WTC11 (cell line): ENCODE data around the gene FRMD6. TPM values are rescaled to one million over a fixed set of nuclear protein-coding genes. Genes with fewer than 3 reads are reported as not detected.
A peak's percentile ranks its signal among the peaks of the same experiment; 100 is the strongest.

Experiments used
- ATAC-seq: fragments of 200-7000 bp; cut with Tn5 transposase; 2 replicates; pipeline ENCODE4 v1.10.0; 2021; ENCODE audit warnings: mild to moderate bottlenecking, moderate library complexity
- CTCF ChIA-PET: fragments of 300-600 bp; sonication (Branson Sonifier 250); formaldehyde crosslinking; loops from one replicate; lab custom pipeline; 2021; ENCODE audit warnings: antibody characterized with exemption; lab: Charles Lee
- POLR2A ChIA-PET: fragments of 350-600 bp; sonication (Branson Sonifier 250); formaldehyde crosslinking; loops from one replicate; lab custom pipeline; 2021; ENCODE audit warnings: antibody characterized with exemption; lab: Charles Lee
- DNase-seq: peaks from one replicate; pipeline ENCODE4 v3.0.0; 2021; ENCODE audit warnings: low spot score
- H3K27ac Mint-ChIP-seq: 2 replicates; pipeline ENCODE4 v1.8.0; 2021; ENCODE audit warnings: mixed read lengths
- H3K27me3 Mint-ChIP-seq: 2 replicates; pipeline ENCODE4 v1.8.0; 2021; ENCODE audit warnings: low read depth, mild to moderate bottlenecking, moderate library complexity, mixed read lengths
- H3K36me3 Mint-ChIP-seq: 2 replicates; pipeline ENCODE4 v1.8.0; 2021; ENCODE audit warnings: mixed read lengths
- H3K4me1 Mint-ChIP-seq: 2 replicates; pipeline ENCODE4 v1.8.0; 2022; ENCODE audit warnings: mixed read lengths
- H3K4me3 Mint-ChIP-seq: 2 replicates; pipeline ENCODE4 v1.8.0; 2021; ENCODE audit warnings: mild to moderate bottlenecking, moderate library complexity, mixed read lengths
- H3K9me3 Mint-ChIP-seq: 2 replicates; pipeline ENCODE4 v1.8.0; 2021; ENCODE audit warnings: mixed read lengths
- CREM ChIP-seq: sonication (generic); formaldehyde crosslinking; IDR thresholded peaks from 2 replicates; pipeline ENCODE4 v1.8.1; 2022; ENCODE audit warnings: mild to moderate bottlenecking, missing genetic modification reagents, moderate library complexity
- ELF4 ChIP-seq: sonication (generic); formaldehyde crosslinking; IDR thresholded peaks from 2 replicates; pipeline ENCODE4 v1.8.1; 2022; ENCODE audit warnings: low read depth, mild to moderate bottlenecking, moderate library complexity, missing genetic modification reagents
- FOXJ3 ChIP-seq: sonication (generic); formaldehyde crosslinking; IDR thresholded peaks from 2 replicates; pipeline ENCODE4 v1.9.0; 2021; ENCODE audit warnings: missing genetic modification reagents, mild to moderate bottlenecking, borderline replicate concordance
- GRHL2 ChIP-seq: fragments of 250-450 bp; sonication (Bioruptor Pico); IDR thresholded peaks from 2 replicates; pipeline ENCODE4 v1.8.0; 2022; ENCODE audit warnings: mild to moderate bottlenecking, moderate library complexity; ENCODE audit not compliant: insufficient replicate concordance, severe bottlenecking
- JAZF1 ChIP-seq: fragments of 250-450 bp; sonication (Bioruptor Pico); IDR thresholded peaks from 2 replicates; pipeline ENCODE4 v1.9.0; 2021; ENCODE audit warnings: moderate library complexity, mild to moderate bottlenecking, inconsistent platforms
- JUN ChIP-seq: sonication (generic); formaldehyde crosslinking; IDR thresholded peaks from 2 replicates; pipeline ENCODE4 v1.8.0; 2023; ENCODE audit warnings: mild to moderate bottlenecking, missing genetic modification reagents
- MXD4 ChIP-seq: fragments of 250-450 bp; sonication (Bioruptor Pico); IDR thresholded peaks from 2 replicates; pipeline ENCODE4 v1.8.0; 2021; ENCODE audit warnings: mild to moderate bottlenecking, moderate library complexity, borderline replicate concordance
- MYBL2 ChIP-seq: sonication (generic); formaldehyde crosslinking; IDR thresholded peaks from 2 replicates; pipeline ENCODE4 v1.8.1; 2023; ENCODE audit warnings: mild to moderate bottlenecking, moderate library complexity, missing genetic modification reagents
- NFE2L1 ChIP-seq: sonication (generic); formaldehyde crosslinking; IDR thresholded peaks from 2 replicates; pipeline ENCODE4 v1.8.1; 2023; ENCODE audit warnings: missing genetic modification reagents
- NFYB ChIP-seq: sonication (generic); formaldehyde crosslinking; conservative IDR thresholded peaks from 2 replicates; pipeline ENCODE4 v1.8.0; 2022; ENCODE audit warnings: low read depth, missing genetic modification reagents
- RELA ChIP-seq: sonication (generic); formaldehyde crosslinking; IDR thresholded peaks from 2 replicates; pipeline ENCODE4 v1.8.1; 2022; ENCODE audit warnings: missing genetic modification reagents, mild to moderate bottlenecking, borderline replicate concordance
- SP1 ChIP-seq: sonication (generic); formaldehyde crosslinking; conservative IDR thresholded peaks from 2 replicates; pipeline ENCODE4 v1.8.1; 2022; ENCODE audit warnings: missing genetic modification reagents
- TCF7 ChIP-seq: sonication (generic); formaldehyde crosslinking; IDR thresholded peaks from 2 replicates; pipeline ENCODE4 v1.8.0; 2022; ENCODE audit warnings: mild to moderate bottlenecking, low read depth, missing genetic modification reagents, moderate library complexity
- TP53 ChIP-seq: sonication (generic); formaldehyde crosslinking; IDR thresholded peaks from 2 replicates; pipeline ENCODE4 v1.8.1; 2023; ENCODE audit warnings: mild to moderate bottlenecking, missing genetic modification reagents
- ZNF416 ChIP-seq: fragments of 250-450 bp; sonication (Bioruptor Pico); IDR thresholded peaks from 2 replicates; pipeline ENCODE4 v1.9.0; 2021; ENCODE audit warnings: mild to moderate bottlenecking, inconsistent platforms
- total RNA-seq: library from RNA; stranded (reverse); gene quantifications from 3 replicates; pipeline ENCODE4 v1.2.3, GENCODE V29; 2021
- TF ChIP-seq, protein P1 (sequence below): fragments of 250-450 bp; sonication (Bioruptor Pico); IDR thresholded peaks from 2 replicates; pipeline ENCODE4 v1.9.0; 2021; ENCODE audit warnings: moderate library complexity, mild to moderate bottlenecking, inconsistent platforms, borderline replicate concordance
- TF ChIP-seq, protein P2 (sequence below): sonication (generic); formaldehyde crosslinking; IDR thresholded peaks from 2 replicates; pipeline ENCODE4 v1.8.1; 2023; ENCODE audit warnings: mild to moderate bottlenecking, missing genetic modification reagents
- TF ChIP-seq, protein P3 (sequence below): sonication (generic); formaldehyde crosslinking; IDR thresholded peaks from 2 replicates; pipeline ENCODE4 v1.8.1; 2022; ENCODE audit warnings: mild to moderate bottlenecking, missing genetic modification reagents, moderate library complexity, borderline replicate concordance
- TF ChIP-seq, protein P4 (sequence below): fragments of 250-450 bp; sonication (Bioruptor Pico); IDR thresholded peaks from 2 replicates; pipeline ENCODE4 v2.1.2; 2022; ENCODE audit warnings: mild to moderate bottlenecking, moderate library complexity
- TF ChIP-seq, protein P5 (sequence below): sonication (generic); formaldehyde crosslinking; IDR thresholded peaks from 2 replicates; pipeline ENCODE4 v1.8.1; 2022; ENCODE audit warnings: missing genetic modification reagents, borderline replicate concordance
- TF ChIP-seq, protein P6 (sequence below): sonication (generic); formaldehyde crosslinking; IDR thresholded peaks from 2 replicates; pipeline ENCODE4 v1.8.0; 2023; ENCODE audit warnings: missing genetic modification reagents, mild to moderate bottlenecking, borderline replicate concordance

Gene FRMD6
- total RNA-seq, 1 experiment from 2014 or later: 21.8 TPM

DNA sequence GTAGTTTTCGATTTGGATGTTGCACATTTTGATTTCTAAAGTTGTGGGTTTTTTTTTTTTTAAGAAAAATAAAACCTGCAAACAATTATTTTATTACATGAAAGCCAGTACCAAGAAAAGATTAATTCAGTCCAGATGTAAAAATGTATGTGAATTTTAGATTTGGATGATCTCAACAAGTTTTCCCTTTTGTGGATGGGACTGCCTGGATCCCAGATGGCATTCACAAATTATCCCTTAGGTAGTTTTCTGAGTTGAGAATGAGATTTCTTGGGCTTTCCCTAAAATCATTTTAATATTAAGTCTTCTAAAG is 2.8 kb downstream of the FRMD6 start:
- Mint-ChIP-seq H3K4me1 (peaks cover 42% of the 10 kb centered on the region), H3K4me3 (peak overlapping the region; percentile 93; the same call in 1 of the 2 replicates), H3K27ac (no peak overlapping the region), H3K36me3 (no peaks in the 10 kb centered on the region), H3K27me3 (no peaks in the 10 kb centered on the region), H3K9me3 (no peaks in the 10 kb centered on the region)
- ATAC-seq (no peak), DNase-seq (no peak)
- ChIA-PET CTCF (no interaction called here), POLR2A (interaction anchor here (0.6 kb wide), 1 partner anchor 1027 kb away, joined by 4 read pairs; no protein-coding TSS in a partner anchor)
- no peak for TF ChIP-seq RELA (CRISPR knock-in tag)
- no peak for TF ChIP-seq MXD4 (CRISPR knock-in tag)
- no peak for TF ChIP-seq FOXJ3 (CRISPR knock-in tag)
- TF ChIP-seq, protein P1, sequence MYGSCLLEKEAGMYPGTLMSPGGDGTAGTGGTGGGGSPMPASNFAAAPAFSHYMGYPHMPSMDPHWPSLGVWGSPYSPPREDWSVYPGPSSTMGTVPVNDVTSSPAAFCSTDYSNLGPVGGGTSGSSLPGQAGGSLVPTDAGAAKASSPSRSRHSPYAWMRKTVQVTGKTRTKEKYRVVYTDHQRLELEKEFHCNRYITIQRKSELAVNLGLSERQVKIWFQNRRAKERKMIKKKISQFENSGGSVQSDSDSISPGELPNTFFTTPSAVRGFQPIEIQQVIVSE: no peak
- TF ChIP-seq, protein P2, sequence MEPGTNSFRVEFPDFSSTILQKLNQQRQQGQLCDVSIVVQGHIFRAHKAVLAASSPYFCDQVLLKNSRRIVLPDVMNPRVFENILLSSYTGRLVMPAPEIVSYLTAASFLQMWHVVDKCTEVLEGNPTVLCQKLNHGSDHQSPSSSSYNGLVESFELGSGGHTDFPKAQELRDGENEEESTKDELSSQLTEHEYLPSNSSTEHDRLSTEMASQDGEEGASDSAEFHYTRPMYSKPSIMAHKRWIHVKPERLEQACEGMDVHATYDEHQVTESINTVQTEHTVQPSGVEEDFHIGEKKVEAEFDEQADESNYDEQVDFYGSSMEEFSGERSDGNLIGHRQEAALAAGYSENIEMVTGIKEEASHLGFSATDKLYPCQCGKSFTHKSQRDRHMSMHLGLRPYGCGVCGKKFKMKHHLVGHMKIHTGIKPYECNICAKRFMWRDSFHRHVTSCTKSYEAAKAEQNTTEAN (CRISPR knock-in tag): no peak
- TF ChIP-seq SP1 (CRISPR knock-in tag): no peak
- no peak for TF ChIP-seq NFE2L1 (CRISPR knock-in tag)
- no peak for TF ChIP-seq ELF4 (CRISPR knock-in tag)
- no peak for TF ChIP-seq TCF7 (CRISPR knock-in tag)
- TF ChIP-seq MYBL2 (CRISPR knock-in tag): no peak
- TF ChIP-seq ZNF416: no peak
- TF ChIP-seq, protein P3, sequence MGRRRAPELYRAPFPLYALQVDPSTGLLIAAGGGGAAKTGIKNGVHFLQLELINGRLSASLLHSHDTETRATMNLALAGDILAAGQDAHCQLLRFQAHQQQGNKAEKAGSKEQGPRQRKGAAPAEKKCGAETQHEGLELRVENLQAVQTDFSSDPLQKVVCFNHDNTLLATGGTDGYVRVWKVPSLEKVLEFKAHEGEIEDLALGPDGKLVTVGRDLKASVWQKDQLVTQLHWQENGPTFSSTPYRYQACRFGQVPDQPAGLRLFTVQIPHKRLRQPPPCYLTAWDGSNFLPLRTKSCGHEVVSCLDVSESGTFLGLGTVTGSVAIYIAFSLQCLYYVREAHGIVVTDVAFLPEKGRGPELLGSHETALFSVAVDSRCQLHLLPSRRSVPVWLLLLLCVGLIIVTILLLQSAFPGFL (CRISPR knock-in tag): no peak

DNA sequence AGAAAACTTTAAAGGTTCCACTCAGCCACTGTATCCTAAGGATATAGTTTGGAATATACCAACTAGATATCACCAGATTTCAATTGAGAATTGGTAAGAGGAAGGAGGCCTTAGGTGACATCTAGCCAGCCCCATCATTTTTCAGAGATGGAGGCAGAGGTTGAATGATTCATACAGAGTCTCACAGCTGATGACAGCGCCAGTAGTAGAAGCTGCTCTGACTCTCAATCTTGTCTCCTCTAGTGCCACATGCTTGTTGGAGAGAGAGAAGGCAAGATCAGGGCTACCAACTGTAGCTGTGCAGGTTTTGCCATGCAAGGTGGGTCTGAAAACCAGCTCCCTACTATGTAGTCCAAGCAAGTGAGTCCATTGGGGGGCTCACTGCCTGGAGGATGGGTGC is 6.1 kb downstream of the FRMD6 start:
- Mint-ChIP-seq H3K27me3 (no peaks in the 10 kb centered on the region), H3K4me3 (no peak overlapping the region), H3K36me3 (no peaks in the 10 kb centered on the region; the same call in 1 of the 2 replicates), H3K4me1 (peaks cover 55% of the 10 kb centered on the region), H3K9me3 (no peaks in the 10 kb centered on the region), H3K27ac (no peak overlapping the region)
- ATAC-seq (no peak), DNase-seq (no peak)
- ChIA-PET POLR2A (no interaction called here), CTCF (no interaction called here)
- TF ChIP-seq TP53 (no peak), GRHL2 (CRISPR knock-in tag) (no peak), TCF7 (CRISPR knock-in tag) (no peak)

DNA sequence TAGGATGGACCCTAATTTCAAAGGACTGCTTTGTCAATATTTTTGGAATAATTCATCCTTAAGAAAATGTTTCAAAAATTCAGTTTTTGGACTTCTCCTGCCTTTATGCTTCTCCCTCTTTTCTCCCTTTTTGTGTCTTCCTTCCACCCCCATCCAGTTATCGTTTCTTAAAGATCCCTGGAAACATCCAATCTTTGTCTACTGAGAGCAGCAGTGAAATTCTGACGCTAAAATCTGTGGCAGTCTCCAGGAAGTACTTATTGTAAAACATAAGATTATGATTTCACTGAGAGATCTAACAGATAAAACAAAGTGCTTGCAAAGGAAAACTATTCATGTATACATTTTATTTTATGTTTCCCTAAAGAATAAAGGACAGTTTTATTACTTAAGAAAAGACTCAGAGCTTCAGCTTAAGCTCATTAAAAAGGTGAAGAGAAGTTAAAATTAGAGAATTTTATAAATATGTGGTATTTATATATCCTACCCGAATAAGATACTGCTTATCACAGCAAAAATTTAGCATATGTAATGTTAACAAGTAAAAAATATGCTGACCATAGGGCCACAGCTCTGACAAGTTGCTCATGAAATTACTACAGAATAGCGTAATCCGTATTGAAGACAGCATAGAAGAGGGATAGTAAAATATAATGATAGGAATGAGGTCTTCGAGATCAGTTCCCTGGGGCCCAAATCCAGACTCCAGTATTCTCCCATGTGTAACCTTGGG is 6.9 kb downstream of the FRMD6 start:
- DNase-seq (no peak), ATAC-seq (no peak)
- H3K27ac Mint-ChIP-seq: peak overlapping the region; percentile 16; the same call in 1 of the 2 replicates
- ChIA-PET CTCF (no interaction called here), POLR2A (interaction anchor here (0.6 kb wide), 1 partner anchor 302 kb away, joined by 12 read pairs; no protein-coding TSS in a partner anchor)
- peaks cover 3% of the 10 kb centered on the region; the same call in 1 of the 2 replicates for H3K9me3 Mint-ChIP-seq
- H3K4me1 Mint-ChIP-seq: peaks cover 47% of the 10 kb centered on the region
- peaks cover 2% of the 10 kb centered on the region; the same call in 1 of the 2 replicates for H3K36me3 Mint-ChIP-seq
- no peaks in the 10 kb centered on the region for H3K27me3 Mint-ChIP-seq
- no peak overlapping the region for H3K4me3 Mint-ChIP-seq
- TF ChIP-seq JUN (CRISPR knock-in tag) (no peak), JAZF1 (no peak), CREM (CRISPR knock-in tag) (no peak), ELF4 (CRISPR knock-in tag) (no peak), NFYB (no peak)
- TF ChIP-seq, protein P4, sequence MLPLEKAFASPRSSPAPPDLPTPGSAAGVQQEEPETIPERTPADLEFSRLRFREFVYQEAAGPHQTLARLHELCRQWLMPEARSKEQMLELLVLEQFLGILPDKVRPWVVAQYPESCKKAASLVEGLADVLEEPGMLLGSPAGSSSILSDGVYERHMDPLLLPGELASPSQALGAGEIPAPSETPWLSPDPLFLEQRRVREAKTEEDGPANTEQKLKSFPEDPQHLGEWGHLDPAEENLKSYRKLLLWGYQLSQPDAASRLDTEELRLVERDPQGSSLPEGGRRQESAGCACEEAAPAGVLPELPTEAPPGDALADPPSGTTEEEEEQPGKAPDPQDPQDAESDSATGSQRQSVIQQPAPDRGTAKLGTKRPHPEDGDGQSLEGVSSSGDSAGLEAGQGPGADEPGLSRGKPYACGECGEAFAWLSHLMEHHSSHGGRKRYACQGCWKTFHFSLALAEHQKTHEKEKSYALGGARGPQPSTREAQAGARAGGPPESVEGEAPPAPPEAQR (CRISPR knock-in tag): no peak
- TF ChIP-seq, protein P5, sequence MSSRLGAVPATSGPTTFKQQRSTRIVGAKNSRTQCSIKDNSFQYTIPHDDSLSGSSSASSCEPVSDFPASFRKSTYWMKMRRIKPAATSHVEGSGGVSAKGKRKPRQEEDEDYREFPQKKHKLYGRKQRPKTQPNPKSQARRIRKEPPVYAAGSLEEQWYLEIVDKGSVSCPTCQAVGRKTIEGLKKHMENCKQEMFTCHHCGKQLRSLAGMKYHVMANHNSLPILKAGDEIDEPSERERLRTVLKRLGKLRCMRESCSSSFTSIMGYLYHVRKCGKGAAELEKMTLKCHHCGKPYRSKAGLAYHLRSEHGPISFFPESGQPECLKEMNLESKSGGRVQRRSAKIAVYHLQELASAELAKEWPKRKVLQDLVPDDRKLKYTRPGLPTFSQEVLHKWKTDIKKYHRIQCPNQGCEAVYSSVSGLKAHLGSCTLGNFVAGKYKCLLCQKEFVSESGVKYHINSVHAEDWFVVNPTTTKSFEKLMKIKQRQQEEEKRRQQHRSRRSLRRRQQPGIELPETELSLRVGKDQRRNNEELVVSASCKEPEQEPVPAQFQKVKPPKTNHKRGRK: no peak
- TF ChIP-seq, protein P6, sequence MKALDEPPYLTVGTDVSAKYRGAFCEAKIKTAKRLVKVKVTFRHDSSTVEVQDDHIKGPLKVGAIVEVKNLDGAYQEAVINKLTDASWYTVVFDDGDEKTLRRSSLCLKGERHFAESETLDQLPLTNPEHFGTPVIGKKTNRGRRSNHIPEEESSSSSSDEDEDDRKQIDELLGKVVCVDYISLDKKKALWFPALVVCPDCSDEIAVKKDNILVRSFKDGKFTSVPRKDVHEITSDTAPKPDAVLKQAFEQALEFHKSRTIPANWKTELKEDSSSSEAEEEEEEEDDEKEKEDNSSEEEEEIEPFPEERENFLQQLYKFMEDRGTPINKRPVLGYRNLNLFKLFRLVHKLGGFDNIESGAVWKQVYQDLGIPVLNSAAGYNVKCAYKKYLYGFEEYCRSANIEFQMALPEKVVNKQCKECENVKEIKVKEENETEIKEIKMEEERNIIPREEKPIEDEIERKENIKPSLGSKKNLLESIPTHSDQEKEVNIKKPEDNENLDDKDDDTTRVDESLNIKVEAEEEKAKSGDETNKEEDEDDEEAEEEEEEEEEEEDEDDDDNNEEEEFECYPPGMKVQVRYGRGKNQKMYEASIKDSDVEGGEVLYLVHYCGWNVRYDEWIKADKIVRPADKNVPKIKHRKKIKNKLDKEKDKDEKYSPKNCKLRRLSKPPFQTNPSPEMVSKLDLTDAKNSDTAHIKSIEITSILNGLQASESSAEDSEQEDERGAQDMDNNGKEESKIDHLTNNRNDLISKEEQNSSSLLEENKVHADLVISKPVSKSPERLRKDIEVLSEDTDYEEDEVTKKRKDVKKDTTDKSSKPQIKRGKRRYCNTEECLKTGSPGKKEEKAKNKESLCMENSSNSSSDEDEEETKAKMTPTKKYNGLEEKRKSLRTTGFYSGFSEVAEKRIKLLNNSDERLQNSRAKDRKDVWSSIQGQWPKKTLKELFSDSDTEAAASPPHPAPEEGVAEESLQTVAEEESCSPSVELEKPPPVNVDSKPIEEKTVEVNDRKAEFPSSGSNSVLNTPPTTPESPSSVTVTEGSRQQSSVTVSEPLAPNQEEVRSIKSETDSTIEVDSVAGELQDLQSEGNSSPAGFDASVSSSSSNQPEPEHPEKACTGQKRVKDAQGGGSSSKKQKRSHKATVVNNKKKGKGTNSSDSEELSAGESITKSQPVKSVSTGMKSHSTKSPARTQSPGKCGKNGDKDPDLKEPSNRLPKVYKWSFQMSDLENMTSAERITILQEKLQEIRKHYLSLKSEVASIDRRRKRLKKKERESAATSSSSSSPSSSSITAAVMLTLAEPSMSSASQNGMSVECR: no peak
